GM23338 (cell line): ENCODE results near the gene DEPDC5. TPM values are rescaled to one million over a fixed set of nuclear protein-coding genes. Genes with fewer than 3 reads are reported as not detected.

Experiments
- ATAC-seq: fragments of 200-7000 bp; cut with Tn5 transposase; 3 replicates; pipeline ENCODE4 v1.9.1; 2020
- DNase-seq: peaks from one replicate; pipeline ENCODE4 v3.0.0-alpha.2; 2015; ENCODE audit warnings: low spot score
- H2AFZ ChIP-seq: fragments of 200-600 bp; sonication (generic); 2 replicates; pipeline ENCODE4 v1.8.0; 2016; ENCODE audit warnings: antibody characterized with exemption, mild to moderate bottlenecking, moderate library complexity
- H3F3A ChIP-seq: fragments of 200-600 bp; sonication (generic); replicated peaks from 2 replicates; pipeline ENCODE4 v1.8.0; 2017; ENCODE audit warnings: antibody characterized with exemption, mixed run types, low read depth
- H3K27ac ChIP-seq: fragments of 200-600 bp; sonication (generic); 2 replicates; pipeline ENCODE4 v1.6.1; 2016; ENCODE audit warnings: low read depth
- H3K27me3 ChIP-seq: fragments of 200-600 bp; sonication (generic); 2 replicates; pipeline ENCODE4 v1.8.0; 2016; ENCODE audit warnings: mild to moderate bottlenecking, mixed run types, moderate library complexity; ENCODE audit not compliant: insufficient read depth
- H3K36me3 ChIP-seq: fragments of 200-600 bp; sonication (generic); 2 replicates; pipeline ENCODE4 v1.8.0; 2016; ENCODE audit warnings: mild to moderate bottlenecking; ENCODE audit not compliant: insufficient read depth
- H3K4me1 ChIP-seq: fragments of 200-600 bp; sonication (generic); 2 replicates; pipeline ENCODE4 v1.8.0; 2016; ENCODE audit warnings: mild to moderate bottlenecking, moderate library complexity; ENCODE audit not compliant: insufficient read depth
- H3K4me2 ChIP-seq: fragments of 200-600 bp; sonication (generic); 2 replicates; pipeline ENCODE4 v1.7.1; 2017; ENCODE audit warnings: mixed run types
- H3K4me3 ChIP-seq: fragments of 200-600 bp; sonication (generic); 2 replicates; pipeline ENCODE4 v1.6.1; 2016; ENCODE audit warnings: mixed run types
- H3K79me2 ChIP-seq: fragments of 200-600 bp; sonication (generic); replicated peaks from 2 replicates; pipeline ENCODE4 v1.8.0; 2017; ENCODE audit warnings: mild to moderate bottlenecking; ENCODE audit not compliant: insufficient read depth
- H3K9me2 ChIP-seq: fragments of 200-600 bp; sonication (generic); 2 replicates; pipeline ENCODE4 v1.8.0; 2017; ENCODE audit not compliant: insufficient read depth
- H4K20me1 ChIP-seq: fragments of 200-600 bp; sonication (generic); replicated peaks from 2 replicates; pipeline ENCODE4 v1.8.0; 2017; ENCODE audit warnings: mild to moderate bottlenecking; ENCODE audit not compliant: insufficient read depth
- H3K27ac Mint-ChIP-seq: 2 replicates; pipeline ENCODE4 v1.8.0; 2020; ENCODE audit warnings: inconsistent platforms, mild to moderate bottlenecking, moderate library complexity, mixed read lengths
- H3K27me3 Mint-ChIP-seq: 3 replicates; pipeline ENCODE4 v1.8.0; 2022; ENCODE audit warnings: low read depth, mild to moderate bottlenecking, moderate library complexity, mixed read lengths, inconsistent platforms; ENCODE audit not compliant: insufficient read depth, poor library complexity
- H3K36me3 Mint-ChIP-seq: 3 replicates; pipeline ENCODE4 v1.8.0; 2021; ENCODE audit warnings: low read depth, mild to moderate bottlenecking, inconsistent platforms, moderate library complexity, mixed read lengths
- H3K4me1 Mint-ChIP-seq: 3 replicates; pipeline ENCODE4 v1.8.0; 2020; ENCODE audit warnings: mild to moderate bottlenecking, inconsistent platforms, mixed read lengths
- H3K4me3 Mint-ChIP-seq: 3 replicates; pipeline ENCODE4 v1.8.0; 2021; ENCODE audit warnings: moderate library complexity, mild to moderate bottlenecking, inconsistent platforms, mixed read lengths
- H3K9me3 Mint-ChIP-seq: 3 replicates; pipeline ENCODE4 v1.8.0; 2020; ENCODE audit warnings: moderate library complexity, mild to moderate bottlenecking, inconsistent platforms, mixed read lengths
- CREB1 ChIP-seq: fragments of 250-450 bp; sonication (Bioruptor Pico); IDR thresholded peaks from 2 replicates; pipeline ENCODE4 v1.5.0; 2020; ENCODE audit warnings: low read depth, mild to moderate bottlenecking, moderate library complexity
- EZH2 ChIP-seq: fragments of 200-600 bp; sonication (generic); IDR thresholded peaks from one replicate; pipeline ENCODE4 v1.8.0; 2017; ENCODE audit warnings: antibody characterized with exemption, mild to moderate bottlenecking, low read depth; ENCODE audit not compliant: unreplicated experiment
- EZH2phosphoT487 ChIP-seq: fragments of 200-600 bp; sonication (generic); IDR thresholded peaks from one replicate; pipeline ENCODE4 v1.8.1; 2018; ENCODE audit warnings: antibody characterized with exemption; ENCODE audit not compliant: unreplicated experiment
- JUNB ChIP-seq: IDR thresholded peaks from one replicate; pipeline ENCODE4 v1.6.1; 2016; ENCODE audit warnings: antibody characterized with exemption; ENCODE audit not compliant: unreplicated experiment
- NANOG ChIP-seq: IDR thresholded peaks from 2 replicates; pipeline ENCODE4 v1.6.1; 2016; ENCODE audit warnings: antibody characterized with exemption, borderline replicate concordance
- POLR2AphosphoS5 ChIP-seq: IDR thresholded peaks from 2 replicates; pipeline ENCODE4 v1.6.1; 2016; ENCODE audit warnings: antibody characterized with exemption, low read depth
- STAT1 ChIP-seq: IDR thresholded peaks from one replicate; pipeline ENCODE4 v1.6.1; 2016; ENCODE audit warnings: antibody characterized with exemption; ENCODE audit not compliant: unreplicated experiment
- ZNF114 ChIP-seq: fragments of 250-450 bp; sonication (Bioruptor Pico); IDR thresholded peaks from 2 replicates; pipeline ENCODE4 v1.5.0; 2020; ENCODE audit warnings: mild to moderate bottlenecking, moderate library complexity
- ZNF331 ChIP-seq: fragments of 250-450 bp; sonication (Bioruptor Pico); IDR thresholded peaks from 2 replicates; pipeline ENCODE4 v1.5.0; 2020; ENCODE audit warnings: low read depth, mild to moderate bottlenecking, moderate library complexity
- polyA plus RNA-seq: library from polyadenylated mRNA; unstranded; fragments of >200 nt; fragmentation: Nextera tagmentation; extraction: Ambion mirVana; gene quantifications from 2 replicates; pipeline ENCODE4 v1.2.1, GENCODE V29; 2016
- total RNA-seq: library from RNA; depleted of rRNA; stranded (reverse); fragments of >200 nt; shearing (Covaris generic); gene quantifications from 2 replicates; pipeline ENCODE4 v1.2.3, GENCODE V29; 2014
- TF ChIP-seq, protein P1 (sequence below): fragments of 250-450 bp; sonication (Bioruptor Pico); IDR thresholded peaks from 2 replicates; pipeline ENCODE4 v1.5.0; 2020; ENCODE audit warnings: mild to moderate bottlenecking, moderate library complexity
- TF ChIP-seq, protein P2 (sequence below), 2 experiments: fragments of 200-600 bp in 1 of 2; sonication (generic) in 1 of 2; conservative IDR thresholded peaks; 2 replicates each; pipeline versions ENCODE4 v1.5.1 to v1.6.1; 2016 to 2017; ENCODE audit warnings: antibody characterized with exemption in 2 of 2, low read depth in 2 of 2, mild to moderate bottlenecking in 2 of 2, moderate library complexity in 1 of 2
- TF ChIP-seq, protein P3 (sequence below): IDR thresholded peaks from 2 replicates; pipeline ENCODE4 v1.6.1; 2016; ENCODE audit warnings: antibody characterized with exemption
- TF ChIP-seq, protein P4 (sequence below): IDR thresholded peaks from one replicate; pipeline ENCODE4 v1.6.1; 2018; ENCODE audit warnings: antibody characterized with exemption; ENCODE audit not compliant: unreplicated experiment

The DEPDC5 gene
- total and polyA plus RNA-seq, 2 experiments from 2014 or later = 18.7 to 19.7 TPM

DNA sequence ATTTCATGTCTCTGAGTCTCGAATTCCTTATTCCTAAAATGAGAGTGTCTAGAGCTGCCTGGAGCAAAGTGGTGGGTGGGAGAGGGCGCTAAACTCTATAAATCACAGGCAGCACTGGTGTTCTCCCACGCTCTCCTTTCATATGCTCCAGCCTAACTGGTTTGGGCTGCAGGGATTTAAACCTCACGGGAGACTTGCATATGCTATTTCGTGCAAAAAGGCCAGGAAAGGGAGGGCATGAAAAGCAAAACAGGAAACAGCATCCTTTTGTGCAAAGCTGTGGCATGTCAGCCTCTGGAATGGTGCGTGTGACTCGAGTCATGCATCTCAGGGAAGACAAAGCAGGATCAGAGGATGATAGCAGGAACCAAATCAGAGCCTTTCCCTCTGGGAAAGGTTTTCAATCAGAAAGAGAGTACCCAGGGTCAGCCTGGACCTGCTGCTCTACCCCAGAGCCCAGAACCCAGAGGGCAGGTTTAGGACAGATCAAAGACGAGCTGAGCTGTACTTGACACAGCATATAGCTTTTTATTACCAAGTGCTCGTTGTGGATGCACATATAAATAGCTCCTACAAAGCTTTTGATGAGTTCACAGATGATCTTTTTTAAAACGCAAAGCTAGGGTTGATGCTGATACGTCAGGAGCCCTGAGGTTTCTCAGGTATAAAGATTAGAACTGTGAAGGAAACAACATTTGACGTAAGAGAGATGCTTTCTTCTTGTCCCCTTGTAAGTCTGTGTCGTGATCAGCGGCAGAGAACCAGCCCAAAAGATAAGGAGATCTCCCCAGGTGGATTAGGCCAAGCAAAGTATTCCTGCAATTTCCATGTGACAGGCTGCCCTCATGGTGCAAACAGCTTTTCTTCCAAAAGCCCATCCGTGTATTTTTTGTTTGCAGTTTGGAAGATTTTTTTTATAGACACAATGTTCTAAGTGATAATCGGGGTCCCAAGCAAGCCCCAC lies 144.3 kb downstream of the DEPDC5 start:
- H3K27ac Mint-ChIP-seq = peak overlapping the region; percentile 44; the same call in 1 of the 2 replicates
- H4K20me1 ChIP-seq = no peaks in the 10 kb centered on the region
- H3K9me2 ChIP-seq = no peaks in the 10 kb centered on the region
- no peaks in the 10 kb centered on the region for H3K27me3 Mint-ChIP-seq
- H3K4me3 Mint-ChIP-seq = no peak overlapping the region
- H3K36me3 Mint-ChIP-seq = no peaks in the 10 kb centered on the region; the same call in 2 of the 3 replicates
- peaks cover 31% of the 10 kb centered on the region for H3K4me1 Mint-ChIP-seq
- no peaks in the 10 kb centered on the region for H3K9me3 Mint-ChIP-seq
- ATAC-seq = peak; percentile 21; the same call in 1 of the 3 replicates
- peak overlapping the region; percentile 57; the same call in 1 of the 2 replicates for H3K27ac ChIP-seq
- peak; percentile 32 for DNase-seq
- no peaks in the 10 kb centered on the region for H3K27me3 ChIP-seq
- no peaks in the 10 kb centered on the region; the same call in 1 of the 2 replicates for H3F3A ChIP-seq
- H3K36me3 ChIP-seq = no peaks in the 10 kb centered on the region
- no peak overlapping the region for H3K4me3 ChIP-seq
- peaks cover 17% of the 10 kb centered on the region for H3K4me1 ChIP-seq
- TF ChIP-seq EZH2phosphoT487 (no peak), EZH2 (no peak), CREB1 (CRISPR knock-in tag) (no peak), ZNF331 (CRISPR knock-in tag) (no peak), POLR2AphosphoS5 (no peak), ZNF114 (CRISPR knock-in tag) (no peak), JUNB (no peak), NANOG (no peak), STAT1 (no peak)
- TF ChIP-seq, protein P1, sequence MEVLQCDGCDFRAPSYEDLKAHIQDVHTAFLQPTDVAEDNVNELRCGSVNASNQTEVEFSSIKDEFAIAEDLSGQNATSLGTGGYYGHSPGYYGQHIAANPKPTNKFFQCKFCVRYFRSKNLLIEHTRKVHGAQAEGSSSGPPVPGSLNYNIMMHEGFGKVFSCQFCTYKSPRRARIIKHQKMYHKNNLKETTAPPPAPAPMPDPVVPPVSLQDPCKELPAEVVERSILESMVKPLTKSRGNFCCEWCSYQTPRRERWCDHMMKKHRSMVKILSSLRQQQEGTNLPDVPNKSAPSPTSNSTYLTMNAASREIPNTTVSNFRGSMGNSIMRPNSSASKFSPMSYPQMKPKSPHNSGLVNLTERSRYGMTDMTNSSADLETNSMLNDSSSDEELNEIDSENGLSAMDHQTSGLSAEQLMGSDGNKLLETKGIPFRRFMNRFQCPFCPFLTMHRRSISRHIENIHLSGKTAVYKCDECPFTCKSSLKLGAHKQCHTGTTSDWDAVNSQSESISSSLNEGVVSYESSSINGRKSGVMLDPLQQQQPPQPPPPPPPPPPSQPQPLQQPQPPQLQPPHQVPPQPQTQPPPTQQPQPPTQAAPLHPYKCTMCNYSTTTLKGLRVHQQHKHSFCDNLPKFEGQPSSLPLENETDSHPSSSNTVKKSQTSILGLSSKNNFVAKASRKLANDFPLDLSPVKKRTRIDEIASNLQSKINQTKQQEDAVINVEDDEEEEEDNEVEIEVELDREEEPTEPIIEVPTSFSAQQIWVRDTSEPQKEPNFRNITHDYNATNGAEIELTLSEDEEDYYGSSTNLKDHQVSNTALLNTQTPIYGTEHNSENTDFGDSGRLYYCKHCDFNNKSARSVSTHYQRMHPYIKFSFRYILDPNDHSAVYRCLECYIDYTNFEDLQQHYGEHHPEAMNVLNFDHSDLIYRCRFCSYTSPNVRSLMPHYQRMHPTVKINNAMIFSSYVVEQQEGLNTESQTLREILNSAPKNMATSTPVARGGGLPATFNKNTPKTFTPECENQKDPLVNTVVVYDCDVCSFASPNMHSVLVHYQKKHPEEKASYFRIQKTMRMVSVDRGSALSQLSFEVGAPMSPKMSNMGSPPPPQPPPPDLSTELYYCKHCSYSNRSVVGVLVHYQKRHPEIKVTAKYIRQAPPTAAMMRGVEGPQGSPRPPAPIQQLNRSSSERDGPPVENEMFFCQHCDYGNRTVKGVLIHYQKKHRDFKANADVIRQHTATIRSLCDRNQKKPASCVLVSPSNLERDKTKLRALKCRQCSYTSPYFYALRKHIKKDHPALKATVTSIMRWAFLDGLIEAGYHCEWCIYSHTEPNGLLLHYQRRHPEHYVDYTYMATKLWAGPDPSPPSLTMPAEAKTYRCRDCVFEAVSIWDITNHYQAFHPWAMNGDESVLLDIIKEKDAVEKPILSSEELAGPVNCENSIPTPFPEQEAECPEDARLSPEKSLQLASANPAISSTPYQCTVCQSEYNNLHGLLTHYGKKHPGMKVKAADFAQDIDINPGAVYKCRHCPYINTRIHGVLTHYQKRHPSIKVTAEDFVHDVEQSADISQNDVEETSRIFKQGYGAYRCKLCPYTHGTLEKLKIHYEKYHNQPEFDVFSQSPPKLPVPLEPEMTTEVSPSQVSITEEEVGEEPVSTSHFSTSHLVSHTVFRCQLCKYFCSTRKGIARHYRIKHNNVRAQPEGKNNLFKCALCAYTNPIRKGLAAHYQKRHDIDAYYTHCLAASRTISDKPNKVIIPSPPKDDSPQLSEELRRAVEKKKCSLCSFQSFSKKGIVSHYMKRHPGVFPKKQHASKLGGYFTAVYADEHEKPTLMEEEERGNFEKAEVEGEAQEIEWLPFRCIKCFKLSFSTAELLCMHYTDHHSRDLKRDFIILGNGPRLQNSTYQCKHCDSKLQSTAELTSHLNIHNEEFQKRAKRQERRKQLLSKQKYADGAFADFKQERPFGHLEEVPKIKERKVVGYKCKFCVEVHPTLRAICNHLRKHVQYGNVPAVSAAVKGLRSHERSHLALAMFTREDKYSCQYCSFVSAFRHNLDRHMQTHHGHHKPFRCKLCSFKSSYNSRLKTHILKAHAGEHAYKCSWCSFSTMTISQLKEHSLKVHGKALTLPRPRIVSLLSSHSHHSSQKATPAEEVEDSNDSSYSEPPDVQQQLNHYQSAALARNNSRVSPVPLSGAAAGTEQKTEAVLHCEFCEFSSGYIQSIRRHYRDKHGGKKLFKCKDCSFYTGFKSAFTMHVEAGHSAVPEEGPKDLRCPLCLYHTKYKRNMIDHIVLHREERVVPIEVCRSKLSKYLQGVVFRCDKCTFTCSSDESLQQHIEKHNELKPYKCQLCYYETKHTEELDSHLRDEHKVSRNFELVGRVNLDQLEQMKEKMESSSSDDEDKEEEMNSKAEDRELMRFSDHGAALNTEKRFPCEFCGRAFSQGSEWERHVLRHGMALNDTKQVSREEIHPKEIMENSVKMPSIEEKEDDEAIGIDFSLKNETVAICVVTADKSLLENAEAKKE (CRISPR knock-in tag) = no peak
- TF ChIP-seq, protein P2, sequence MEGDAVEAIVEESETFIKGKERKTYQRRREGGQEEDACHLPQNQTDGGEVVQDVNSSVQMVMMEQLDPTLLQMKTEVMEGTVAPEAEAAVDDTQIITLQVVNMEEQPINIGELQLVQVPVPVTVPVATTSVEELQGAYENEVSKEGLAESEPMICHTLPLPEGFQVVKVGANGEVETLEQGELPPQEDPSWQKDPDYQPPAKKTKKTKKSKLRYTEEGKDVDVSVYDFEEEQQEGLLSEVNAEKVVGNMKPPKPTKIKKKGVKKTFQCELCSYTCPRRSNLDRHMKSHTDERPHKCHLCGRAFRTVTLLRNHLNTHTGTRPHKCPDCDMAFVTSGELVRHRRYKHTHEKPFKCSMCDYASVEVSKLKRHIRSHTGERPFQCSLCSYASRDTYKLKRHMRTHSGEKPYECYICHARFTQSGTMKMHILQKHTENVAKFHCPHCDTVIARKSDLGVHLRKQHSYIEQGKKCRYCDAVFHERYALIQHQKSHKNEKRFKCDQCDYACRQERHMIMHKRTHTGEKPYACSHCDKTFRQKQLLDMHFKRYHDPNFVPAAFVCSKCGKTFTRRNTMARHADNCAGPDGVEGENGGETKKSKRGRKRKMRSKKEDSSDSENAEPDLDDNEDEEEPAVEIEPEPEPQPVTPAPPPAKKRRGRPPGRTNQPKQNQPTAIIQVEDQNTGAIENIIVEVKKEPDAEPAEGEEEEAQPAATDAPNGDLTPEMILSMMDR (conservative IDR thresholded peaks at IDR 0.05; ENCODE audit: low read depth in 2 of 2) = no peak
- TF ChIP-seq, protein P3, sequence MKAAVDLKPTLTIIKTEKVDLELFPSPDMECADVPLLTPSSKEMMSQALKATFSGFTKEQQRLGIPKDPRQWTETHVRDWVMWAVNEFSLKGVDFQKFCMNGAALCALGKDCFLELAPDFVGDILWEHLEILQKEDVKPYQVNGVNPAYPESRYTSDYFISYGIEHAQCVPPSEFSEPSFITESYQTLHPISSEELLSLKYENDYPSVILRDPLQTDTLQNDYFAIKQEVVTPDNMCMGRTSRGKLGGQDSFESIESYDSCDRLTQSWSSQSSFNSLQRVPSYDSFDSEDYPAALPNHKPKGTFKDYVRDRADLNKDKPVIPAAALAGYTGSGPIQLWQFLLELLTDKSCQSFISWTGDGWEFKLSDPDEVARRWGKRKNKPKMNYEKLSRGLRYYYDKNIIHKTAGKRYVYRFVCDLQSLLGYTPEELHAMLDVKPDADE = no peak
- TF ChIP-seq, protein P4, sequence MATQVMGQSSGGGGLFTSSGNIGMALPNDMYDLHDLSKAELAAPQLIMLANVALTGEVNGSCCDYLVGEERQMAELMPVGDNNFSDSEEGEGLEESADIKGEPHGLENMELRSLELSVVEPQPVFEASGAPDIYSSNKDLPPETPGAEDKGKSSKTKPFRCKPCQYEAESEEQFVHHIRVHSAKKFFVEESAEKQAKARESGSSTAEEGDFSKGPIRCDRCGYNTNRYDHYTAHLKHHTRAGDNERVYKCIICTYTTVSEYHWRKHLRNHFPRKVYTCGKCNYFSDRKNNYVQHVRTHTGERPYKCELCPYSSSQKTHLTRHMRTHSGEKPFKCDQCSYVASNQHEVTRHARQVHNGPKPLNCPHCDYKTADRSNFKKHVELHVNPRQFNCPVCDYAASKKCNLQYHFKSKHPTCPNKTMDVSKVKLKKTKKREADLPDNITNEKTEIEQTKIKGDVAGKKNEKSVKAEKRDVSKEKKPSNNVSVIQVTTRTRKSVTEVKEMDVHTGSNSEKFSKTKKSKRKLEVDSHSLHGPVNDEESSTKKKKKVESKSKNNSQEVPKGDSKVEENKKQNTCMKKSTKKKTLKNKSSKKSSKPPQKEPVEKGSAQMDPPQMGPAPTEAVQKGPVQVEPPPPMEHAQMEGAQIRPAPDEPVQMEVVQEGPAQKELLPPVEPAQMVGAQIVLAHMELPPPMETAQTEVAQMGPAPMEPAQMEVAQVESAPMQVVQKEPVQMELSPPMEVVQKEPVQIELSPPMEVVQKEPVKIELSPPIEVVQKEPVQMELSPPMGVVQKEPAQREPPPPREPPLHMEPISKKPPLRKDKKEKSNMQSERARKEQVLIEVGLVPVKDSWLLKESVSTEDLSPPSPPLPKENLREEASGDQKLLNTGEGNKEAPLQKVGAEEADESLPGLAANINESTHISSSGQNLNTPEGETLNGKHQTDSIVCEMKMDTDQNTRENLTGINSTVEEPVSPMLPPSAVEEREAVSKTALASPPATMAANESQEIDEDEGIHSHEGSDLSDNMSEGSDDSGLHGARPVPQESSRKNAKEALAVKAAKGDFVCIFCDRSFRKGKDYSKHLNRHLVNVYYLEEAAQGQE = no peak
- no peaks in the 10 kb centered on the region for H3K79me2 ChIP-seq
- no peak overlapping the region for H3K4me2 ChIP-seq
- no peak overlapping the region for H2AFZ ChIP-seq
